Chondrocyte (in vitro differentiated cells): ENCODE results near the gene CHAF1B. TPM values are rescaled to one million over a fixed set of nuclear protein-coding genes. Genes with fewer than 3 reads are reported as not detected.
"Not testable (repeated sequence)": the region's sequence is repeated elsewhere in the genome, so short reads cannot be mapped to it uniquely, and the experiment has no call there.

Source experiments
- DNase-seq: peaks from one replicate; pipeline ENCODE4 v3.0.0; 2021; ENCODE audit warnings: mixed read lengths, low spot score
- H3K27ac Mint-ChIP-seq: one replicate; pipeline ENCODE4 v1.8.0; 2021; ENCODE audit warnings: mild to moderate bottlenecking, moderate library complexity, mixed read lengths; ENCODE audit not compliant: unreplicated experiment
- H3K27me3 Mint-ChIP-seq: 2 replicates; pipeline ENCODE4 v1.8.0; 2021; ENCODE audit warnings: low read depth, mixed read lengths
- H3K36me3 Mint-ChIP-seq: 2 replicates; pipeline ENCODE4 v1.8.0; 2021; ENCODE audit warnings: low read depth, mixed read lengths
- H3K4me1 Mint-ChIP-seq: 2 replicates; pipeline ENCODE4 v1.8.0; 2021; ENCODE audit warnings: low read depth, mild to moderate bottlenecking, mixed read lengths
- H3K4me3 Mint-ChIP-seq: one replicate; pipeline ENCODE4 v1.8.0; 2021; ENCODE audit warnings: mild to moderate bottlenecking, moderate library complexity, mixed read lengths; ENCODE audit not compliant: unreplicated experiment
- H3K9me3 Mint-ChIP-seq: 2 replicates; pipeline ENCODE4 v1.8.0; 2021; ENCODE audit warnings: low read depth, mixed read lengths
- CTCF ChIP-seq: fragments of 200-600 bp; sonication (generic); IDR thresholded peaks from 2 replicates; pipeline ENCODE4 v1.5.0; 2021; ENCODE audit warnings: antibody characterized with exemption, mild to moderate bottlenecking, moderate library complexity
- total RNA-seq: library from RNA; stranded (reverse); gene quantifications from 3 replicates; pipeline ENCODE4 v1.2.1, GENCODE V29; 2021

The CHAF1B gene
- total RNA-seq, 1 donor from 2014 or later, result 2.6 TPM

GRCh38 chr21:36379251-36379650 is 5.9 kb upstream of the CHAF1B start:
- no peak overlapping the region for H3K27ac Mint-ChIP-seq
- peaks cover 15% of the 10 kb centered on the region for H3K36me3 Mint-ChIP-seq

GRCh38 chr21:36381841-36382589 is 3.2 kb upstream of the CHAF1B start:
- Mint-ChIP-seq H3K36me3 (peaks cover 9% of the 10 kb centered on the region), H3K4me1 (peaks cover 8% of the 10 kb centered on the region), H3K27me3 (no peaks in the 10 kb centered on the region), H3K9me3 (no peaks in the 10 kb centered on the region), H3K27ac (no peak overlapping the region), H3K4me3 (no peak overlapping the region)
- DNase-seq, result no peak
- no peak for TF ChIP-seq CTCF

More at GRCh38 chr21:36379251-36379650, 5.9 kb upstream of the CHAF1B start:
- Mint-ChIP-seq H3K4me1 (peaks cover 4% of the 10 kb centered on the region), H3K9me3 (no peaks in the 10 kb centered on the region), H3K4me3 (no peak overlapping the region), H3K27me3 (no peaks in the 10 kb centered on the region)
- no peak for DNase-seq
- no peak for TF ChIP-seq CTCF

- not testable (repeated sequence) for H3K36me3 Mint-ChIP-seq, H3K4me3 Mint-ChIP-seq, DNase-seq, H3K27me3 Mint-ChIP-seq, H3K9me3 Mint-ChIP-seq, H3K4me1 Mint-ChIP-seq, H3K27ac Mint-ChIP-seq
Measured at GRCh38 chr21:36382722-36383121, 2.5 kb upstream of the CHAF1B start.

- H3K27me3 Mint-ChIP-seq, result no peaks in the 10 kb centered on the region
- H3K4me1 Mint-ChIP-seq, result peaks cover 13% of the 10 kb centered on the region
- peaks cover 4% of the 10 kb centered on the region for H3K36me3 Mint-ChIP-seq
- H3K4me3 Mint-ChIP-seq, result peak overlapping the region; percentile 45
- no peak overlapping the region for H3K27ac Mint-ChIP-seq
- no peaks in the 10 kb centered on the region for H3K9me3 Mint-ChIP-seq
- DNase-seq, result no peak
- no peak for TF ChIP-seq CTCF
Measured at GRCh38 chr21:36384885-36385232, 333 bp upstream of the CHAF1B start.

- no peaks in the 10 kb centered on the region for H3K9me3 Mint-ChIP-seq
- H3K27me3 Mint-ChIP-seq, result no peaks in the 10 kb centered on the region
- H3K27ac Mint-ChIP-seq, result no peak overlapping the region
- TF ChIP-seq CTCF, result no peak
- H3K4me3 Mint-ChIP-seq, result peak overlapping the region; percentile 68
- H3K36me3 Mint-ChIP-seq, result peaks cover 4% of the 10 kb centered on the region
- no peak for DNase-seq
- H3K4me1 Mint-ChIP-seq, result peaks cover 13% of the 10 kb centered on the region
Measured at GRCh38 chr21:36386031-36386642, 945 bp downstream of the CHAF1B start.

GRCh38 chr21:36388096-36388495 is 2.9 kb downstream of the CHAF1B start:
- H3K27ac Mint-ChIP-seq, result no peak overlapping the region

More at GRCh38 chr21:36388096-36388495, 2.9 kb downstream of the CHAF1B start:
- no peaks in the 10 kb centered on the region for H3K27me3 Mint-ChIP-seq
- H3K9me3 Mint-ChIP-seq, result no peaks in the 10 kb centered on the region
- DNase-seq, result no peak
- H3K4me3 Mint-ChIP-seq, result no peak overlapping the region
- peaks cover 4% of the 10 kb centered on the region for H3K36me3 Mint-ChIP-seq
- H3K4me1 Mint-ChIP-seq, result peaks cover 9% of the 10 kb centered on the region
- no peak for TF ChIP-seq CTCF
